Sciatic nerve (tissue), 2 donors: ENCODE measurements around the gene PLXDC2. TPM values are rescaled to one million over a fixed set of nuclear protein-coding genes. Genes with fewer than 3 reads are reported as not detected.

Experiments
- ATAC-seq: fragments of 200-7000 bp; cut with Tn5 transposase; one replicate; pipeline ENCODE4 v1.9.1; 2020; ENCODE audit warnings: mild to moderate bottlenecking, moderate library complexity
- DNase-seq: peaks from one replicate; pipeline ENCODE4 v3.0.0-alpha.2; 2020; ENCODE audit warnings: low spot score
- intact Hi-C: fragments of 100-400 bp; cut with DNase I; formaldehyde crosslinking; loops from one replicate; pipeline ENCODE4 v1.14.2; 2022
- total RNA-seq: library from RNA; stranded (reverse); fragmentation: NEBNext Ultra II Directional; extraction: Animal tissue kit (Norgen Biotek cat#: 25700); gene quantifications from one replicate; pipeline ENCODE4 v1.2.1, GENCODE V29; 2021
- donor health status: DM: no; HTN: no; CAD: no.
- donor health status: DM: no; HTN: no; CAD: no.

PLXDC2 gene
- total RNA-seq, 1 donor from 2014 or later = 118 TPM

DNA sequence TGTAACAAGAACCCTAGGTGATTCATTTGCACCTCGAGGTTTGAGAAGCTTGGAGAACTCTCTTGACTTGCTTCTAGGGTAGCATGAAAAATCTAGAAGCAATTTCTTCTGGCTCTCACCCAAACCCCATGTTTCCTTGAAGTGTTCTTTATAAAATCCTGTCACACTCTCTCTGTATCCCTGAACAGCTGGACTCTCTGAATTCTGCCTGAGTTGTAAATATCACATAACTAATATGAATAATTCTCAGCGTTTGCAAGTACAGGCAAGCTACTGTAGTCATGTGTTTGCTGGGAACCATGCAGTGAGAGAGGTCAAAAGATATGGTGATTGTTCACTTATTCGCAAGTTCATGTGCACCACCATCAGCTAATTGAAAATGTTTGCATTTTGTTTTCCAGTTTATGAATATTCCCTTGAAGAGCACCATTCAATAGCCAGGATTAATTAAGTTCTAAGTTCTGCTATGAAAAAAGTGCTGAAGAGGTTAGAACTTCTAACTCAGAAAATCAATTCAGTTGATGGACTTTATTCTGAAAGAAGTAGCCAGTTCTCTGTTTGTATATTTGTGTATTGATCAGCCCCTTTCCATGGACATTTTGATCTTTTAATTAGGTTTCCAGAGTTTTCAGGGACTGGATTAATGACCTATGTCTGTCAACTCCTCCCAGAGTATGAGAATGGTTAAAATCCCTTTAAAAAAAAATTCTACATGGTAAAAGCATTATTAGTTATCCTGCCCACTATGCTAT, 243.0 kb downstream of the PLXDC2 start:
- intact Hi-C loops = no loop called here
- DNase-seq (no peak), ATAC-seq (peak; percentile 28)

DNA sequence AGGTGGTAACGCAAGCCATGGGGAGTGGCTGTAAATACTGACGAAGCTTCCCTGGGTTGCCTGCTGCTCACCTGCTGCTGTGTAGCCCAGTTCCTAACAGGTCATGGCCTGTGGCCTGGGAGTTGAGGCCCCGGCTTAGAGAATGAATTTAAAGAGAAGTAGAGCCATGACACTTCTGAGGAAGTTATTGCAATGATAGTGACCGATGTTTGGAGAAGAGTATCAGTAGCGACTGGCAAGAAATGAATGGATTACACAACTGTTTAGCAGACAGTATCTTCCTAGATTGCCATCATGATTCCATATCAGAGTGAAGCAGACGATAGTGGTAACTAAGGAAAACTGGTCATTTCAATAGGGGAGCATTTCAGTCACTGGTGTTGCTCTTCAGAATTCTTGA, 249.6 kb downstream of the PLXDC2 start:
- DNase-seq (no peak), ATAC-seq (no peak)
- intact Hi-C loops = no loop called here

DNA sequence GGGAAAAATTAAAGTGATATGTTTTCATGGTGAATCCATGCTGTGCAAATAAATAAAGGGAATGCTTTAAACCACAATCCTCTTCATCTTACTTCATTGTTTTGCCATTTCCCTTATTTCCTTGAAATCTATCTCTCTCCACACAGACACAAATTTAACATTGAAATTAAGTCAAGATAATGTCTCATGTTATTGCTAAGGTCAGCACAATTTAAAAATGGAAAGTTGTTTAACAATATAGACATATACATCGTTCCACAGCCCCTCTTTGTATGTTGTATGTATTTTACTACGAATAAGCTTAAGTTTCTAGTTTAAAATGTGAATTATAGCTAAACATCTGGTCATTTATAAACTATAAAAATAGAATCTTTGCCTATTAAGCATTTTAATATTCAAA, 256.9 kb downstream of the PLXDC2 start:
- no peak for ATAC-seq
- DNase-seq = no peak
- intact Hi-C loops = no loop called here

DNA sequence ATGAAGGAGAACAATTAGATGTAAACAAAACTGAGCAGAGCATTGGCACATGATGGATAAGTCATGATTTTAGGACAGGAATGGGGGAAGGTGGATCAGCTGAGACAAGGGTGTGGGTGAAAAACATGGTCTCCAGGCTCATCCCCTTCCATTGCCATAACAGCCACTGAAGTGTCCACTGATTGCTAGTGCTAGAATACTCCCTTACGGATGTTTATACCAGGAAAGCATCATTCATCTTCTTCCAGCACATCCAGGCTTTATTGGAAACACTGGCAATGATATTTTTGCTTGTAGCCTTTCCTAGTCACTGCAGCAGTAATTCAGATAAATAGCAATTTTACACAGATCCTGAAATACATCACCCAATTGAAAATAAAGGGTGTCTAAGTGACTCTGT, 259.5 kb downstream of the PLXDC2 start:
- ATAC-seq = no peak
- no peak for DNase-seq
- intact Hi-C loops = no loop called here

DNA sequence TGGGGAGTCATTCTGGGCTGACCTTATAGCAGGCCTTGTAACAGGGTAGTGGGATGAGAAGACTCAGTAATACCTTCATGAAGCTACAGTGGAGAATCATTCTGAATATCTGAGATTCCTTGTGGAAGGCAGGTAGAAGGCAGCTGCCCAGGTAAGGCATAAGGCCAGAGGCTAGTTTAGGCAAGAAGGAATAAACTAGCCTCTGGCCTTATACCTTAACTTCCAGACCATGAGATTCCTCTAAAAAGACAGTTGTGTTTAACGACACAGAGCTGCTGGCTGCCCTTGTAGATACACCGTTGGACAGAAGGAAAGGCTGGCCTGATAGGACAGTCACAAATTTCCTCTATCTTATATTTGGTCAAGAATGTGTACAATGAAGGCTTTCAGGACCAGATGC, 268.2 kb downstream of the PLXDC2 start:
- intact Hi-C loops = no loop called here
- ATAC-seq (no peak), DNase-seq (no peak)

DNA sequence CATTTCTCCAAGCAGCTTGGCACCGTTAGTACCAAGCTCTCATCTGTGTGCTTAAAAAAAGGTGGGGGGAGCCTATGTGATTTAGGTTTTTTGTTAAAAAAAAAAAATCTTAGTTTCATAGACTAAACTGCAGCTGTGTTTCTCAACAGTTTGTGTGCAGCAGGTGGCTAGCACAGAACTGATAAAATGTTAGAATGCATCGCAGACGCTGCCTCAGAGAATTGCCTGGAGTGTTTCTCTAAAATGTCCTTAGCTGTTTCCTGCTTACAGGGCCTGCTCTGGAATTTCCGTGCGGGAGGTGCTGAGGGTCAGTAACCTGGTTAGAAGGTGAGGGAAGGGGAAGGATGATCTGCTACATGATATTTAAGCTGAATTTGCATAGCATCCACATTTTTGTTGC, 268.9 kb downstream of the PLXDC2 start:
- ATAC-seq (no peak), DNase-seq (no peak)
- intact Hi-C loops = no loop called here

DNA sequence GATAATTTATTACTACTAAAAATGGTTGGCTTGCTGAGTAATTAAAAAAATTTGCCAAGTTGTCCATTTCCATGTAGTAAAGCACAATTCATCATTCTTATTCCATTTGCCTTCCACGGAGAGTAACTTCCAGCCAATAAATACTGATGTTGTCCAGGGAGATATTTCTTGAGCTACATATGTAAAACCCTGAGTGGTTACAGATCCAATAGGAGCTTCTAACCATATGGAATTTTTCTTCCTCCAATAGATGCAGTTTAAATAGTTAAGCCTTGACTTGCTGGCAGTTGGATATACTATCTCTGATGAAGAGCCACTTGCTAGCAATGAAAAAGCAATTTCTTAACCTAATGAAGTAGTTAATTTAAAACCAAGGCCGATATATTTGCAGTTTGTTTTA, 271.1 kb downstream of the PLXDC2 start:
- DNase-seq (no peak), ATAC-seq (no peak)
- intact Hi-C loops = no loop called here

DNA sequence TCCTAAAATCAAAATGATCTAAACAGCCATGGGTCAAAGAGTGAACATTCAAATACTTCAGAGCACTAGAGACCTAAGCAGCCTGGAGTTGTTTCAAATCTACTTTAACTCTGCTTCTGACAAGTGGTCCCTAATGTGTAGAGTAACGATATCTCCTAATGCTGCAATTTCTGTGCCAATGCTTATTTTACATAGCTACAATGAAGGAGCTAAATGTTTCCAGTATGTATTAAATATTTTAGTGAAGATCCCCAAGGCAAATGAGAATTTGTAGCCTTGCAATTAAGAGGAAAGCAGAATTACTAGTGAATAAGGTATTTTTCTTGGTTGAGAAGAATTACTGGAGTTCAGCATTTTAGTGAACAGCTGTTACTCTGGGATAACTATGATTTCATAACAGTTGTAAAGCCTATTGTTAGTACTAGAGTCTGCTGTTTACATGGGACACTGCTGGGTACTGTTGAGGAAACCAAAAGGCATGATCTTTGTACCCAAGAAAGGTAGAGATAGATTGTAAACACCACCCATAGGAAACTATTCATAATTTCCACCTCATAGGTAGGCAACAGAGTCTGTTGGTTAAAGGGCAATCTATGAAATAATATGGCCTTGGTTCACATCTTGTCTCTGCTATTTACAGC, 271.9 kb downstream of the PLXDC2 start:
- DNase-seq (no peak), ATAC-seq (no peak)
- intact Hi-C loops = no loop called here

DNA sequence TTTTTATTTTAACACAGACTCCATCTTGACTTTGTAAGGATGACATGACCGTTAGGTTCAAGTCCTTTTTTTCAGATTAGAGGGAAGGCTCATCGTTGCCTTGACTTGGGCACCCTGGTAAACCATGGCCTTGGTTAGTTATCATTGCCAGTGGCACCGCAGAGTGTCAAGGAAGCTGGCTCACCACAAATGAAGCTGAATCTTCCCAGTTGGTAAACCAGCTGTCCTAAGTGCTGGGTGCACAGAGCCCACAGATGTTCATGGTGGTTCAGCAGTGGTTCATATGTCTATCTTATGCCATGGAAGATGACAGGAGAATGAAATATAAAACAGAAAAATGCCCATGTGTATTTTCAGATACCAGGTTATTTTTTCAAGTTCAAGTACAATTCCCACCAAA, 273.6 kb downstream of the PLXDC2 start:
- intact Hi-C loops = no loop called here
- DNase-seq (no peak), ATAC-seq (no peak)

DNA sequence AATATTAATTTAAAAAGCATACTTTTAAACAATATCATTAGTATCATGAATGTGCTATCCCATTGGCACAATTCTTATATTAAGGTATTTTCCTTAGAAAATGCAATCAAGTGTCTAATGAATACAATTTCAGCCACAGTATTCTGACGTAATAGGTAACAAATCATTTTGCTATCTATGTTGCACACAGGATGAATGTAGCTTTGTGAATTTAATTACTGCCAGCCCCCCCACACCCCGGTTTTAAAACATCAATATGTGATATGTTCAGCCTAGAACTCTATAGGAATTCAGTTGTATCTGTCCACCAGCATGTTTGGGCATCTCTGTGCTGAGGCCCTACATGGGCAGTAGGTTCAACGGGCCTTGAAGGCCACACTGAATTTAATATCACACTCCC, 274.6 kb downstream of the PLXDC2 start:
- ATAC-seq (no peak), DNase-seq (no peak)
- intact Hi-C loops = no loop called here

DNA sequence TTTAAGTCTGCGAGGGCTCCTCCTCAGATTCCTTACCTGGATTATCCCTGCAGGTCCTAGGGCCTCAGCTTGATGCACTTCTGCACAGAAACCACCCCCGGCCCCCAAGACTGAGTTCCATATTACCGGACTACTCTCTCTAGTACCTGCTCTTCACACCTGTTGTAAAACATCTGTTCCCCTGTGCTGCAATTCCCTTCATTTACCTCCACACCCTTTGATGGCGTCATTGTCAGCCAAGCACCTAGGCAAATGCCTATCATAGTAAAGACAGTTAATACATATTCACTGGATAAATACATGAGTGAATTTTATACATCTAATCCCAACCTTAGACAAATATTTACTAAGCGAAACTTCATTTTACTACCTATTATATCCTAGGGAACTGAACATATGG, 275.5 kb downstream of the PLXDC2 start:
- intact Hi-C loops = no loop called here
- ATAC-seq (no peak), DNase-seq (no peak)

DNA sequence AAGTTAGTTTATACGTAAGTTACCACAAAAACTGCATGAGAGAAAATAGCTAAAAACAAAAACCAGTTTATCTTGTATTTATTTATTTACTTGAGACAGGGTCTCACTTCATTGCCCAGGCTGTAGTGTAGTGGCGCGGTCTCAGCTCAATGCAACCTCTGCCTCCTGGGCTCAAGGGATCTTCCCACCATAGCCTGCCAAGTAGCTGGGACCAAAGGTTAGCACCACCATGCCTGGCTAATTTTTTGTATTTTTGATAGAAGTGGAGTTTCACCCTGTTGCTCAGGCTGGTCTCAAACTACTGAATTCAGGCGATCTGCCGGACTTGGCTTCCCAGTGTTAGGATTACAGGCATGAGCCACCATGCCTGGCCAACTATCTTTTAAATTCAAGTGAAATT, 277.4 kb downstream of the PLXDC2 start:
- intact Hi-C loops = no loop called here
- no peak for DNase-seq
- ATAC-seq = no peak

DNA sequence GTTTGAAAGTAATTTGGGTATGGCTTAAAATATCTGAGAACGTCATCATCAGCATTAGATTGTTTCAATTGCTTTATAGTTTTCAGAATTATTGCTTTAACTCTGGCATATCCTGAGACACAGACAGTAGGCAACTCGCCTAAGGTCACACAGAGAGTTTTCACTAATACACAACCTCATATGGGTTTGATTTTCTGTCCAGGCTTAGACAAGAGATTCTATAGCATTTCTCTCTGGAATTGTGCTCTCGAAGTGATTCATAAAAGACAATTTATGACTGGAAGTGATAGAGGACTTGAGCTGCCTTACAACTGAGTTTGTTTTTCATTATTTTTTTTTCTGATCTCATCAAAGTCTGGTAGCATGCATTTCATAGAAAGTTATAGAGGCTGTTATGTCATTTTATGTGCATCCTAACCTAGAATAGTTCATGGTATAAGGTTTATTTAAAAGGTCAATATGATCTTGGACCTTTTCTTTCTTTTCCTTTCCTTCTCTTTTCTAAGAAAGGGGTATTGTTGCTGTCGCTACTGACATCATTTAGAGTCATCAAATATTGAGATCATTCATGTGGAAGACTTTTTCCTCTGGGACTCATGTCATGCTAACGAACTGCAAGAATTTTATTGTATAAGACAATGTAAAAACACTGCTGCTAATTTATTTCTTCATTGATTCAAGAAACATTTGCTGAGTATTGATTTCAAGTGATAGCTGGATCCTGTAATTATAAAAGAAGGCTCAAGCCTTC, 278.2 kb downstream of the PLXDC2 start:
- intact Hi-C loops = no loop called here
- no peak for ATAC-seq
- DNase-seq = no peak

DNA sequence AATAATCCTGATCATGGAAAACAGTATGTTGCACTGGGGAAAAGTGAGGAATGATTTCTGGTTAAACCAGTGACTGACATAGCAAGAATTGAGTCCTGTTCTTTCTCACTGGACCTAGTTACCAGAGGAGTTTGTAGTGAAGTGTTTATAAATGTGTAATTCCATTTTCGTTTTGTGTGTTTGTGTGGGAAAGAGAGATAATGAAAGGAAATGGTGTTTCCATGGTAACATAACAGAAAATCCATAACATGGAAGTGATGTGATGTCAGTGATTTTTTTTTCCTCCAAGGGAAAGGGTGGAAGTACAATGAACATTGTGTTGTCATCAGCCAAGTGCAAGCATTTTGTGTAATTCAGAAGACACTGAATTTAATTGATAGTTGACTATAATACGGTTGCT, 283.9 kb downstream of the PLXDC2 start:
- no peak for DNase-seq
- peak; percentile 51 for ATAC-seq
- intact Hi-C loops = no loop called here

DNA sequence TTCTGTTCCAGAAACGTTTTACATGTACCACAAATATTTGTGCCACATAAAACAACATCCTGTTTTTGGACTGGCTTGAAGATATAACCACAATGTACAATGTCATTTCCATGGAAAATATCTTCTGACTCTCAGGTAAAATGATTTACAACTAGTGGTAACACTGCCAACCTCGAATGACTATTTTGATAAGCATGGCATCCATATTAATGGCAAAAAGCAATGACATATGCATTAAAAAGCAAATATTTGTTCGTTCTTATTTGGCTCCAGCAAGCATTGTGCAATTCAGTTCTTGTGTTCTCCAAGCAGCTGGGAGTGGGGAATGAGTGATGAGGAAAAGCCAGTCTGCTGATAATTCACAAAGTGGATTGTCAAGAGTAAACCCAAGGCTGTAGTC, 289.0 kb downstream of the PLXDC2 start:
- intact Hi-C loops = no loop called here
- ATAC-seq (no peak), DNase-seq (no peak)

DNA sequence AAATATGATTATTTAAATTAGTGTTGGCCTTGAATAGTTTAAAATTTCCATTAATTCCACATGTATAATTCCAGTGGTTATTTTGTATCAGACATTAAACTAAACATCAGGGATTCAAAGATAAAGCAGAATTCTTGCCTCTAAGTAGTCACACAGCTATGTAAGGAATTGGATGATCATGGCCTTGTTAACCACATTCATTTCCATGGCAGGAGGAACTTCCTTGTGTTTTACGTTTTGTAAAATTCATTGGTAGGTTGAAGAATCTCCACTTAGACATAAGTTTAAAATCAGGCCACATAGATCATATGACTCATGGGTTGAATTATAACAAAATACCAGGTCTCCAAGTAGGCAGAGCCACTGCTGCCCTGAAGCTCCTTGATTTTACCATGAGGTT, 289.7 kb downstream of the PLXDC2 start:
- intact Hi-C loops = no loop called here
- ATAC-seq = no peak
- DNase-seq = no peak

DNA sequence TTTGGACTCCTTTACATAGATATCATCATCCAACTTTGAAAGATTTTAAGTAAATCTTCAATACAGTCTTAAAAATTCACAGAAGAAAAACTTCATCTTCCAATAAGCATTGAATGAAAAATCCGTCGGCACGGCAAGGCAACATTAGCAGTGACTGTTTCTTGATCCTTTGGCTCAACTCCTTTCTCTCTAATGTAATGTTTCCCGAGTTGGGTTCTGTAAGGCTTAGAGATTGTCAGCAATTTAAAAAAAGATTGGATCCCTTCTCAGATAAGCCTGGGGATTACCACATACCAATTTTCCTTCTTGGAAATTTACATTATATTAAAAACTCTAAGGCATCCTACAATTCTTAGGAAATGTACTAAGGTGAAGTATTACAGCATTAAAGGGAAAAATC, 291.8 kb downstream of the PLXDC2 start:
- no peak for ATAC-seq
- intact Hi-C loops = no loop called here
- DNase-seq = no peak

DNA sequence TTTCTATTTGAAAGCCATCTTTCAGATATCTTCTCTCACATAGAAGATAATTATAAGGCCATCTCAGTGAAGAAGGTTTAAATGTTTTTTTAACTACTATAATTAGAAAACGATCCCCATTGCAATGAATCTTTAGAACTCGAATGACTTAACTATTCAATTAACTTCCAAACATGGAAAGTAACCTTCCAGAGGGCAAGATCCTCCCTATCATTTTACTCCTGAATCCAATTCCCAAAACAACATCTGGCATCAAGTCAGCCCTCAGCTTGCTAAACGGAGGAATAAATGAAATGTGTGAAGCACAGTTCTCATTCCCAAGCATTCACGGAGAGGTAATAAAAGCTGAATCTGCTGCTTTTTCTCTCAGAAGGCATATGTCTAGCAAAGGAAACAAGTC, 293.4 kb downstream of the PLXDC2 start:
- intact Hi-C loops = no loop called here
- DNase-seq = no peak
- ATAC-seq = no peak

DNA sequence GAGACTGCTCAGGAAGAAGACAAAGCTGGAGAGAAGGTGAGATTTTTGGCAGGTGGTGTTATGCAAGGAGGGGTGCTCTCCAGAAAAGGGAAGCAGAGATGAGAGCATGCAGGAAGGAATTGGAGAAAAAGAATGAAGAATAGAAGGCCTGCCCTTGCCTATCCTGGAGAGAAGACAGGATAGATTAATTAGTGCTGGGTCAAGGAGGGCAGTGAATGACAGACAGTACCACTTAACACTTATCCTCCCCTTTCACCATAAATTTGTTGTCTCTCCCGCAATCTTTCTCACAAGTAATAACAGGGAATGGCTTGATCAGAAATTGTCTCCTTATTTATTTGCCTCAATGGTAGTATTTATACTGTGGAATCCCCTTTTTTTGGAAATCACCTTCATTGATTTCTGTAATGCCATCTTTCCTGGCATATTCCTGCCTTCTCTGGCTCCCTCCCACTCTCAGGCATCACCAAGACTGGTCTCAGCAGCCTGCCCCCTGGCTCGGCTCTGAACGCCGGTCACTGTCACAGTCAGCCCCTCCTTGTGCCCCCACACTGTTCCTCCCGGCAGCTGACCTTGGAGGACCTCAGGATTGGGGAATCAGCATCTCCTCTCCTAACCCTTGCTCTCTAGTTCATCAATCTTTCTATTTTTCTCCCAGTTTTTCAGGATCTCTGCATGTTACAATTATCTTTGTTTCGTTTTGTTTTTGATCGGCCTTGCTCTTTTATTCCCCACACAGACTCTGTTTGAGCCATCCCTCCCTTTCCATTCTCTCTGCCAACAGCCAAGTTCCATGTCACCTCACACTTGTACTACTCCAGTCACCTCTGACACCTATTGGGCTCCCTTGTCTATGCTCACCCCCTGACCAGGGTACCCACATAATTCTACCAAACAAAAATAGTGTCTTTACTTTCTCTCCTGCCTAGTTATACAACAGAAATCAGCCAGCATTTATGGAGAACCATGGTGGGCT, 294.2 kb downstream of the PLXDC2 start:
- ATAC-seq (peak; percentile 34), DNase-seq (no peak)
- intact Hi-C loops = no loop called here
